IPS-18c (cell line): ENCODE measurements around the gene NSDHL.
"Not testable (repeated sequence)": the region's sequence is repeated elsewhere in the genome, so short reads cannot be mapped to it uniquely, and the experiment has no call there.

ENCODE experiments used
- H3K4me3 ChIP-seq: 2 replicates; pipeline ENCODE4 v1.7.0; 2013; ENCODE audit warnings: low read depth, mild to moderate bottlenecking, low read length, moderate library complexity; ENCODE audit not compliant: insufficient read depth
- H3K9me3 ChIP-seq: one replicate; pipeline ENCODE4 v1.6.1; 2013; ENCODE audit warnings: mild to moderate bottlenecking, low read length, moderate library complexity; ENCODE audit not compliant: control insufficient read depth, insufficient read depth

Gene NSDHL

DNA sequence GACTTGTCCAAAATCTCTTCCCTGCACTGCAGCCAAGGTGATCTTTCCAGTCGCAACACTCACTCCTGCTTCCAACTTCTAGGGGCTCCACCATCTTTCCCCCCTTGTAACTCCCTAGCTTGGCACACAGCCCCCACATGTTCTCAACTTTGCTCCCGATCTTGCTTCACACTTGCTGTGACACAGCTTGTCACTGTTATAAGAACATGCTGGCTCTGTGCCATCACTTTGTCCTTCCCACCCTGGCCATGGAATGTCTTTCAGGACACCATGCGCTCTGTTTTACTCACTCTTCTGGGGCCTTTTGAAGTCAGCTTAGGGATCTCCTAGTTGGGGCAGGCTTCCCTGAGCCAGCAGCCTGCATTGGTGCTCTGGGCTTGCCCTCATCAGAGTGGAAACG lies 2.5 kb downstream of the NSDHL start:
- Histone ChIP-seq H3K9me3 (peaks cover 6% of the 10 kb centered on the region), H3K4me3 (no peak overlapping the region)

DNA sequence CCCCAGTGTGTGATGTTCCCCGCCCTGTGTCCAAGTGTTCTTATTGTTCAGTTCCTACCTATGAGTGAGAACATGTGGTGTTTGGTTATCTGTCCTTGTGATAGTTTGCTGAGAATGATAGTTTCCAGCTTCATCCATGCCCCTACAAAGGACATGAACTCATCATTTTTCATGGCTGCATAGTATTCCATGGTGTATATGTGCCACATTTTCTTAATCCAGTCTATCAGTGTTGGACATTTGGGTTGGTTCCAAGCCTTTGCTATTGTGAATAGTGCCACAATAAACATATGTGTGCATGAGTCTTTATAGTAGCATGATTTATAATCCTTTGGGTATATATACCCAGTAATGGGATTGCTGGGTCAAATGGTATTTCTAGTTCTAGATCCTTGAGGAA lies 4.6 kb downstream of the NSDHL start:
- H3K4me3 ChIP-seq, H3K9me3 ChIP-seq: not testable (repeated sequence)

DNA sequence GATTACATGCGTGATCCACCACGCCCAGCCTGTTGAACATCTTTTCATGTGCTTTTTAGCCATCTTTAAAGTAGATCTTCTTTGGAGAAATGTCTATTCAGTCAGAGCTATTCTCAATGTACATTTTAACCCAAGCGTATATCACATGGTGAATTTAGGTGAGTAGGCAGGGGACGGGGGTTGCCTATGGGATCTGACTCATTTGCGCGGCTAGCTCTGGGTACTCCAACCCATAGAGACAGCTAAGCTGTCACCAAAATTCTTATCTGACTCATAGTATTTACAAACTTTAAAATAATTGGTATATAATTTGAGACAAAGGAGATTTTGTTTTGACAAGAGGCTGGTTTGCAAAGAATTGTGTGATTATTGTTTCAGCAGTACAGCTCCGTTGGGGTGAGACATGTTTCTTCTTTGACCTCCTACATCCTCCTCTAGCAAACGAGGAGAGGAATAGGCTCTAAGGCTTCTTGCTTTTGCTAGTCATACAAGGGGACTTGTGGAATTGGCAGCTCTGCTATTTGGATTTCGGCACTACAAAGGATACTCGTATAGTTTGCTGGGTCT lies 12.0 kb downstream of the NSDHL start:
- H3K4me3 ChIP-seq = no peak overlapping the region
- H3K9me3 ChIP-seq = peaks cover 8% of the 10 kb centered on the region

DNA sequence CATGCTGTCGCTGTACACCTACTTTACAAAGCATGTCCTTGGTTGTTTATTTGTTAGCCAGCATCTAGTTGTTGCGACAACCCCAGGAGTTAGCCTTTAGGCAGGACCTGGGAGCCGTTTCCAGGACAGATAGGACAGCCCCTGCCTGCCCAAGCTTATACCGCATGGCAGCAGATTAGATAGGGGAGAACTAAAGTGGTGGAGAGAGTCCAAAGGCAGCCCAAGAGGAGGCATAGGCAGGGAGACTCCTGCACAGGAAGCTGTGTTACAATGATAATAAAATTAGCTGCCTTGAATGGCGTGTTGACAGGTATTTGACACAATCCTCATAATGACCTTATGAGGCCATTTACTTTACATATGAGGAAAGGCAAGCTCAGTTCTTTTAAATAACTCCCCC lies 13.0 kb downstream of the NSDHL start:
- peaks cover 8% of the 10 kb centered on the region for H3K9me3 ChIP-seq

DNA sequence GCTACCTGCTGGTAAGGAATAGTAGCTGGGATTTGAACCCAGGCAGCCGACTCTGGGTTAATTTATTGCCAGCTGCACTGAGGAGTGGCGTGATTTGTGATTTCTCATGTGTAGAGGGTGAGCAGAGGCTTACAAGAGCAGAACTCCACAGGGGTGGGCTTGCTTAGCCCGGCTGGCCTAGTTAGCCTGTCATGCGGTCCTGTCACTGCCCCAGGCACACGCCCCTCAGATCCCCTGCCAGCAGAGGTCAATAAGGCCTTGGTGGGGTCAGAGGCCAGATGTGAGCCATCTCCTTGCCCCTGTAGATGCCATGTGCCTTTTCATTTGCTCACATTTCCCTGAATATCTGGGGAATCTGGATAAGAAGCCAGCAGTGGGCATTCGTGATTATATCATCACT lies 13.4 kb downstream of the NSDHL start:
- Histone ChIP-seq H3K9me3 (peaks cover 8% of the 10 kb centered on the region), H3K4me3 (no peak overlapping the region)

More for the DNA sequence above, 13.0 kb downstream of the NSDHL start:
- no peak overlapping the region for H3K4me3 ChIP-seq

DNA sequence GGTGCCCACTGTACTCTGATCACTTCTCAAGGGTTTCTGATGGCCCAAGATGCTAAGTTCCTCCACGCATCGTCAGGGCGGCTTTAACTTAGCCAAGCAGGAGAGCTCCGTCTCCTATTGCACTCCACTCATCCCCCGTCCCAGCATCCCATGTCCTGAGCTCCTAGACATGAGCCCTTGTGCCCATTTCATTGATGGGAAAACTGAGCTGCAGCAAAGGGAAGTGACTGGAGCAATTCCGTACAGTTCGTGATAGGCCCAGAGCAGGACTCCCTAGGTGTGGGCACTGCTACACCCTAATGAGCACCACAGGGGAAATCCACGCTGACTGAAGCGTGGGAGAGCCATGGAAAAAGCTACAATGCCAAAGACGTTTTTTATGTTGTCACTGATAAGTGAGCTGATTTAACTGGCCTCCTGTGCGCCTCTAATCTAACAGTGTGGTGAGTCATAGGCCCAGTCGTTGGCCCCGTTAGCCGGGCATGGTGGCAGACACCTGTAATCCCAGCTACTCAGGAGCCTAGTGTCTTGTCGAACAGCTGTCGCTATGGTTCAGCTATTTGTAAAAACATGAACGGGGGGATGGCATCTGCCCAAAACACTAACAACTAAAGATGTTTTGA lies 14.9 kb downstream of the NSDHL start:
- Histone ChIP-seq H3K9me3 (peaks cover 8% of the 10 kb centered on the region), H3K4me3 (no peak overlapping the region)

DNA sequence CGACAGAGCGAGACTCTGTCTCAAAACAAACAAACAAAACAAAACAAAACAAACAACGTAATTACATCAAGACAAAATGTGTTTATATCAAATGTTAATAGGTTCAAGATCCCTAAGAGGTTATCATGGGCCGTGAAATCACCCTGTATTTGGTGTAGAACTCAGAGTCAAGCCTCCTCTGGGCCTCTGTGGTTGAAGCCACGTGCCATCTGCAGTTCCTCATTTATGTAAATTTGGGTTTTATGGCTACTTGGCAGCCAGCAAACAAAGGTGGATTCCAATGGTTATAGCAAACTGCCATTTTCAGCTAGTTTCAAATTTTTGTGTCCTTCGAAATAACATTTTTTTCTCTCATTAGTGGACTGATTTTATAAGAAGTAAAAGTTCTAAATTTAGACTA lies 16.4 kb downstream of the NSDHL start:
- peaks cover 10% of the 10 kb centered on the region for H3K9me3 ChIP-seq
- H3K4me3 ChIP-seq = no peak overlapping the region

DNA sequence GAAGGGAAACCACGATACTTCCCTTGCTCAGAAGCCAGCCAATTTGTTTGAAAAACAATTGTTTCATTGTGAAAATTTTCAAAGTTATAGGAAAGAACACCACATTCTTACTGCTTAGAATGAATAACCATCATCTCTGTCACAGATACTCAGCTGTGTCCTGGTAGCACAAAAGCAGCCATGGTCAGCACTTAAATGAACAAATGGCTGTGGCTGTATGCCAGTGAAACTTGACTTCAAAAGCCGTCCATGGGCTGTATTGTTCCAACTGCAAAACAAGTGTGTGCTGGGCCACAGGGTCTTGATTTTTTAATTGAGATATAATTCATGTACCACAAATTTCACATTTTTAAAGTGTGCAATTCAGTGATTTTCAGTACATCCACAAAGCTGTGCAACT lies 19.6 kb downstream of the NSDHL start:
- H3K4me3 ChIP-seq = no peak overlapping the region
- H3K9me3 ChIP-seq = peaks cover 7% of the 10 kb centered on the region

DNA sequence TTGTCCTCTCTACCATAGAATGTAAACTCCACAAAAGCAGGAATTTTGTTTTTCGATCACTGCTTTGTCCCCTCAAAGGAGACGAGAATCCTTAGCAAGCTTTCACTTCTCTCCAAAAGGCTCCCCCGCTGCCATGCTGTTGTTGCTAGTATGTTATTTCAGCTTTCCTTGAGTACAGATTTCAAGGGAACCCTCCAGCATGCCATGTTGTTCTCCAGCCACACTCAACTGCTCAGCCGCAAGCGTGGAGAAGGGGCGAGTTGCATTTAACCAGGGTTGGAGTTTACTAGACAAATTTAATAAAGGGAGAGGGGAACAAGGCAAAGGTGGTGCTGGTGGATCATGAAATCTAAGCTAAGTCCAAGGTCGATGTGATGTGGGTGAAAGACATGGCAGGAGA lies 23.1 kb downstream of the NSDHL start:
- H3K9me3 ChIP-seq = peaks cover 9% of the 10 kb centered on the region

DNA sequence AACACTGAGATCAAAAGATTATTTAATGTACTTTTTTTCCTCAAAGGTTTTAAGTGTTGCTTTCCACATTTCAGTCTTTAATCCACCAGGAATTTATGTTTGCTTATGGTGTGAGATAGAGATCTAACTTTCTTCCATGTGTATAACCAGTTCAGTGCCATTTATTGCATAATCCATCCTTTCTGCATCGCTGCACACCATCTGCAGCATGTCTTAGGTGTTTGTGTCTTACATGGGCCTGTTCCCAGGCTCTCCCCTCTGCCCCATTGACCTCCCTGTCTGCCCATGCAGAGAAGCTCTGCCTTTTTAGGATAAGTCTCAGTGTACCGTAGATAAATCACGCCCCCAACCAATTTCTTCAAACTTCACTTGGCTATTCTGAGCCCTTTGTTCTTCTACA lies 30.3 kb downstream of the NSDHL start:
- Histone ChIP-seq H3K9me3 (peaks cover 7% of the 10 kb centered on the region), H3K4me3 (no peak overlapping the region)

More for the DNA sequence above, 23.1 kb downstream of the NSDHL start:
- no peak overlapping the region for H3K4me3 ChIP-seq

DNA sequence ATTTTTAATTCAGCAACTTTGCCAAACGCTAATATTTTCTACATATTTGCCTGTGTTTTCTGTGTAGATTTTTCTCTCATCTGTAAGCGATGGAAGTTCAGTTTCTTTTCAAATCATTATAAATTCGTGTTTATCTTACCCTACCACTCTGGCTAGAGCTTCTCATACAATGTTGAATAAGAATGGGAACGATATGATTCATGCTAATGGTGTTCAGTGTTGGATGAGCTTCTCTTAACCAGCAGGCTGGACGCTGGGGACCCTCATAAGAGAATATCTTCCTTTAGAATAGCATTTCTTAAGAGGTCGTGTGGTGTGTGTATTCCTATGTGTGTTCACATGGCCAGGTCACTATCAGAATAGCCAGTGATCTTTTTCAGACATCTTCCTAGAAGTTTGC lies 31.0 kb downstream of the NSDHL start:
- Histone ChIP-seq H3K4me3 (no peak overlapping the region), H3K9me3 (peaks cover 7% of the 10 kb centered on the region)

DNA sequence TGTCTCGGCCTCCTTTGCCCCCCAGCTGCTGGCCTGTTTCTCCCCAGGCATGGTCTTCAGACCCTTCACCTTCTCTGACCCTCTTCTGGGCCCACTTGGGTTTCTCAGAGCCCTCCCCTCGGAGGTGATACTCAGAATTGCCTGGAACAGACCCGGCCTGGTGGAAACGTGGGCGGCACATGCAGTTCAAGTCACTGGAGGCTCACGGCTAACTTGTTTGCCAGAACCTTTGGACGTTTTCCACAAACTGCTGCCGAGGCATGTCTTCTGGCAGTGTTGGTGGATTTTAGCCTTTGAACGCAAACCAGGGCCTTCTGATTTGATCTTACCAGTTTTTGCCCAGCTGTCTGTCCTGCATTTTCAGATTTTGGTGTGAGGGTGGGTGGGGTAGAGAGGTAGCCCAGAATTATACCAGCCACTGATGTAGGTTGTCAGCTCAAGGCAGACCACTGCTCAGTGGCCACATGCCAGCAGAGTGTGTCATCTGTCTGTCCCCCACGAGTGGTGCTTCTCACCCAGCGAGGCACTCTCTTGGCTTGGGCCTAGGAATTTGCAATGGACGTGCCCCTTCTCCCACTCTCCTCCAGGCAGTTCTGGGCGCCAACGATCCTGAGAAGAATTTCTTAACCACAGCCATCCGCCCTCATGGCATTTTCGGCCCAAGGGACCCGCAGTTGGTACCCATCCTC lies 34.5 kb downstream of the NSDHL start:
- H3K9me3 ChIP-seq = peaks cover 11% of the 10 kb centered on the region
- no peak overlapping the region; the same call in 1 of the 2 replicates for H3K4me3 ChIP-seq

DNA sequence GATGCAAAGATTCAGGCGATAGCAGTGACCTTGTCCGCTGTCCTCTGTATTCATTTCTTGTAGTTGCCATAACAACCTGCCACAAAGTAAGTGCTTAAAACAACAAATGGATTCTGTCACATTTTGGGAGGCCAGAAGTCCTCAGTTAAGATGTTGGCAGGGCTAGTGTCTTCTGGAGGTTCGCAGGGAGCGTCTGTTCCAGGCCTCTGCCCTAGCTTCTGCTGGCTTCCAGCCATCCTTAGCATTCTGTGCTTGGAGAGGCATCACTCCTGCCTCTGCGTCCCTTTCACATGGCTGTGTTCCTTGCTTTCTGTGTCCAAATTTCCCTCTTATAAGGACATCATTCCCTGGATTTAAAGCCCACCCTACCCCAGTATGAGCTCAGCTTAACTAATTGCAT lies 35.5 kb downstream of the NSDHL start:
- H3K4me3 ChIP-seq = no peak overlapping the region
- peaks cover 11% of the 10 kb centered on the region for H3K9me3 ChIP-seq

DNA sequence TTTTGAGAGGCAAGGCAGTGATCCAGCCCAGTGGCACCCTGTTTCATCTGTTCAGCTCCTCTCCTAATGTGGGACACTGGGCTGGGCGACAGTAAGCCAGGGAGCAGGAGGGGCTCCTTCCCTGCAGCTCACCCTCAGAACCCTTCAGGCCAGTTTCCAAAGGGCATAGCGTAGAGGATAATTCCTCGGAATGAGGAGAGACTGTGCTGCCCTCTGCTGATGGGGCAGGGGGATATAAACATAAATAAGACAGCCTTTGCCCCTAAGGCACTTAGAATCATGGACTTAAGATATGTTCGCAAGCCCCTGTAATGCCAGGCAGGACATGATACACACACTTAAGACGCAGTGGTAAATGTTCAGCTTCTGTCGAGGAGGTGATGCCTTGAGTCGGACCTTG lies 39.1 kb downstream of the NSDHL start:
- no peak overlapping the region for H3K4me3 ChIP-seq
- peaks cover 12% of the 10 kb centered on the region for H3K9me3 ChIP-seq

DNA sequence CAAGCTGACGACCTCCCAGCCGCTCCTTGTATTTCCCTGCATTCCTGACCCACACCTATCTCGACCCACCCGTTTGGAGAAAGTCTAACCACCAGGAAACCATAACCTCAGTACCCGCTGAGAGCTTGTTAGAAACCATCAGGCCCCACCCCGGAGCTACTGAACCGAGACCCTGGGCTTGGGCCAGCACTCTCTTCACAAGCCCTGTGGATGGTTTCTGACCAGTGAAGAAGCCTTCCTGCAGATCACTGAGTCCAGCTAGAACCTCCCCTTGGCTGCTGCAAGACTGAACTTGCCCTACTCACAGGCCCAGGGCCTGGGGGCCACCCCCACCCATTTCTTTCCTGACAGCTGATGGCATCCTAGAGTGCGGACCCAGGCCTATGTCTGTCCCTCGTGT lies 40.4 kb downstream of the NSDHL start:
- Histone ChIP-seq H3K4me3 (no peak overlapping the region; the same call in 1 of the 2 replicates), H3K9me3 (peaks cover 9% of the 10 kb centered on the region)

DNA sequence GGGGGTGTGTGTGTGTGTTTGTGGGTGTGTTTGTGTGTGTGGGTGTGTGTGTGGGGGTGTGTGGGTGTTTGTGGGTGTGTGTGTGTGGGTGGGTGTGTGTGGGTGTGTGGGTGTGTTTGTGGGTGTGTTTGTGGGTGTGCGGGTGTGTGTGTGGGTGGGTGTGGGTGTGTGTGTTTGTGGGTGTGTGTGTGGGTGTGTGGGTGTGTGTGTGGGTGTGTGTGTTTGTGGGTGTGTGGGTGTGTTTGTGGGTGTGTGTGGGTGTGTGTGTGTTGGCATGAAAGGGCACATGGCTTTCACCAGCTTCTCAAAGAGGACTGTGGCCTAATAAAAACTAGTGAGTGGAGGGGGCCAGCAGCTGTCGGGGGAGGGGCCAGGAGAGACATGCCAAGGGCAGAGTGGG lies 41.7 kb downstream of the NSDHL start:
- Histone ChIP-seq H3K4me3 (no peak overlapping the region), H3K9me3 (peaks cover 8% of the 10 kb centered on the region)

DNA sequence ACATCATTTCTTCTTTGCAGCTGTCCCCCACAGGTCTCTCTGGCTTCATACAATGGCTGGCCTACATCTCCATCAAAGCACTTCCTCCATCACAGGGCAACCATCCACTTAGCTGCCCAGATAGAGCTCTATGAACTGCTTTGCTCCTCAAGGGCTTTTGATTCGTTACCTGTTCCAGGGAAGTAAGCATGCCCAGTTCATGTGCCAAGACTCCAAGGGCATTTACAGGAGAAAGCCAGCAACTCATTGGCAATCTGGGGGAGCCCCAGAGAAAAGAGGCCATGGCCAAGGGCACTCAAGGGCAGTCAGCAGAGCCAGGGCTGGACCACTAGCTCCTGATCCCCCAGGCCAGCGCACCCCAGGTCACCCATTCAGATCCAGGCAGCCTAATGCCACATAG lies 42.5 kb downstream of the NSDHL start:
- H3K4me3 ChIP-seq = no peak overlapping the region
- H3K9me3 ChIP-seq = peaks cover 8% of the 10 kb centered on the region
